SK-N-SH (cell line): ENCODE results near the gene PCDHGB6. TPM values are rescaled to one million over a fixed set of nuclear protein-coding genes. Genes with fewer than 3 reads are reported as not detected.

Experiments used
- CTCF ChIA-PET: fragments of 300-600, 350-600 bp; formaldehyde crosslinking; extraction: SDS; loops from one replicate; lab custom pipeline; 2021; lab: Yijun Ruan, JAX
- POLR2A ChIA-PET: fragments of 350-600 bp; sonication (Branson Sonifier 250); formaldehyde crosslinking; extraction: SDS; loops from one replicate; lab custom pipeline; 2020; ENCODE audit warnings: antibody characterized with exemption, inconsistent platforms; lab: Yijun Ruan, JAX
- DNase-seq: peaks from one replicate; pipeline ENCODE4 v3.0.0; 2012
- H2AFZ ChIP-seq: fragments of 200-600 bp; sonication (generic); 2 replicates; pipeline ENCODE4 v1.8.1; 2016; ENCODE audit warnings: antibody characterized with exemption, mild to moderate bottlenecking, low read depth
- H3F3A ChIP-seq: fragments of 200-600 bp; sonication (generic); replicated peaks from 2 replicates; pipeline ENCODE3; 2016; ENCODE audit warnings: antibody characterized with exemption, mild to moderate bottlenecking; ENCODE audit not compliant: insufficient read depth
- H3K27ac ChIP-seq, 2 experiments: fragments of 200-500 bp in 1 of 2; fragments of 200-600 bp in 1 of 2; sonication (Bioruptor generic) in 1 of 2; sonication (generic), shearing (Covaris generic) in 1 of 2; 2 replicates each; pipeline versions ENCODE4 v1.5.1 to v1.6.1; 2014 to 2016; ENCODE audit warnings: low read depth in 2 of 2, inconsistent platforms in 1 of 2, low read length in 1 of 2, mild to moderate bottlenecking in 1 of 2, mixed read lengths in 1 of 2
- H3K27me3 ChIP-seq: fragments of 200-600 bp; sonication (generic), shearing (Covaris generic); 2 replicates; pipeline ENCODE4 v1.6.1; 2016; ENCODE audit warnings: mixed run types; ENCODE audit not compliant: insufficient read depth
- H3K36me3 ChIP-seq, 2 experiments: fragments of 200-500 bp in 1 of 2; fragments of 200-600 bp in 1 of 2; sonication (Bioruptor generic) in 1 of 2; sonication (generic) in 1 of 2; replicated peaks in 1 of 2; 2 replicates each; pipeline versions ENCODE3 to v1.5.1; 2014 to 2016; ENCODE audit warnings: low read length in 1 of 2, mild to moderate bottlenecking in 1 of 2; ENCODE audit not compliant: insufficient read depth in 2 of 2, control insufficient read depth in 1 of 2
- H3K4me1 ChIP-seq, 2 experiments: fragments of 200-500 bp in 1 of 2; fragments of 200-600 bp in 1 of 2; sonication (Bioruptor generic) in 1 of 2; sonication (generic), shearing (Covaris generic) in 1 of 2; 2 replicates each; pipeline versions ENCODE4 v1.5.1 to v1.6.1; 2014 to 2016; ENCODE audit warnings: low read depth in 1 of 2, low read length in 1 of 2, mixed run types in 1 of 2; ENCODE audit not compliant: insufficient read depth in 2 of 2, control insufficient read depth in 1 of 2
- H3K4me2 ChIP-seq: fragments of 200-600 bp; sonication (generic), shearing (Covaris generic); 2 replicates; pipeline ENCODE4 v1.6.1; 2017; ENCODE audit warnings: mixed run types
- H3K4me3 ChIP-seq, 2 experiments: fragments of 200-500 bp in 1 of 2; fragments of 200-600 bp in 1 of 2; sonication (Bioruptor generic) in 1 of 2; sonication (generic), shearing (Covaris generic) in 1 of 2; 2 replicates each; pipeline versions ENCODE4 v1.5.1 to v1.8.1; 2014 to 2016; ENCODE audit warnings: low read depth in 2 of 2, inconsistent platforms in 1 of 2, low read length in 1 of 2, mild to moderate bottlenecking in 1 of 2, mixed read lengths in 1 of 2, moderate library complexity in 1 of 2
- H3K79me2 ChIP-seq: fragments of 200-600 bp; sonication (generic); 2 replicates; pipeline ENCODE4 v1.8.1; 2017; ENCODE audit warnings: mild to moderate bottlenecking; ENCODE audit not compliant: insufficient read depth
- H3K9ac ChIP-seq: fragments of 200-600 bp; sonication (generic); 2 replicates; pipeline ENCODE4 v1.6.1; 2017; ENCODE audit warnings: mixed run types
- H3K9me2 ChIP-seq: fragments of 200-600 bp; sonication (generic); 2 replicates; pipeline ENCODE4 v1.6.1; 2017; ENCODE audit warnings: mixed run types
- H3K9me3 ChIP-seq: fragments of 200-600 bp; sonication (generic); 2 replicates; pipeline ENCODE4 v1.6.1; 2017; ENCODE audit warnings: mixed run types, mild to moderate bottlenecking, moderate library complexity
- H4K20me1 ChIP-seq: fragments of 200-600 bp; sonication (generic); 2 replicates; pipeline ENCODE4 v1.6.1; 2017; ENCODE audit warnings: mild to moderate bottlenecking, mixed run types; ENCODE audit not compliant: insufficient read depth
- CHD2 ChIP-seq: fragments of 150-350 bp; IDR thresholded peaks from 2 replicates; pipeline ENCODE4 v1.6.1; 2018; ENCODE audit warnings: low read length; ENCODE audit not compliant: partially characterized antibody
- EP300 ChIP-seq, 2 experiments: IDR thresholded peaks; 2 replicates each; pipeline versions ENCODE4 v1.4.0 to v1.6.1; 2012; ENCODE audit warnings: borderline replicate concordance in 1 of 2, low read depth in 1 of 2, low read length in 1 of 2
- FOXM1 ChIP-seq: IDR thresholded peaks from 2 replicates; pipeline ENCODE4 v1.4.0; 2012; ENCODE audit warnings: low read depth, mild to moderate bottlenecking
- JUND ChIP-seq: IDR thresholded peaks from 2 replicates; pipeline ENCODE4 v1.4.0; 2012
- NFIC ChIP-seq: IDR thresholded peaks from 2 replicates; pipeline ENCODE4 v1.4.0; 2012; ENCODE audit warnings: borderline replicate concordance
- NRF1 ChIP-seq: IDR thresholded peaks from 2 replicates; pipeline ENCODE4 v1.6.1; 2012; ENCODE audit warnings: low read depth, mild to moderate bottlenecking, low read length
- SIN3A ChIP-seq: IDR thresholded peaks from 2 replicates; pipeline ENCODE4 v1.6.1; 2012; ENCODE audit warnings: low read depth, mild to moderate bottlenecking, low read length, moderate library complexity, borderline replicate concordance
- TAF1 ChIP-seq: IDR thresholded peaks from 2 replicates; pipeline ENCODE4 v1.6.1; 2012; ENCODE audit warnings: low read depth, mild to moderate bottlenecking, low read length, moderate library complexity, borderline replicate concordance
- WGBS: methylation state at CpG from one replicate; pipeline ENCODE4 v1.1.6; 2017; ENCODE audit warnings: low lambda C conversion rate; 5-methylcytosine and 5-hydroxymethylcytosine counted together
- polyA plus RNA-seq, 3 experiments: library from polyadenylated mRNA; depleted of rRNA; stranded (reverse); fragments of >200 nt; gene quantifications; 2 replicates each; pipeline ENCODE4 v1.2.3, GENCODE V29; 2012
- TF ChIP-seq, protein P1 (sequence below): IDR thresholded peaks from 2 replicates; pipeline ENCODE4 v1.4.0; 2012; ENCODE audit warnings: low read depth, borderline replicate concordance
- TF ChIP-seq, protein P2 (sequence below): IDR thresholded peaks from 2 replicates; pipeline ENCODE4 v1.6.1; 2012; ENCODE audit warnings: mild to moderate bottlenecking, low read depth, low read length, moderate library complexity
- TF ChIP-seq, protein P3 (sequence below): IDR thresholded peaks from 2 replicates; pipeline ENCODE4 v1.4.0; 2012; ENCODE audit warnings: low read depth, borderline replicate concordance

Gene PCDHGB6
- polyA plus RNA-seq, 1 of the 3 experiments (the other 2 are of a cell fraction): 0.18 TPM

DNA sequence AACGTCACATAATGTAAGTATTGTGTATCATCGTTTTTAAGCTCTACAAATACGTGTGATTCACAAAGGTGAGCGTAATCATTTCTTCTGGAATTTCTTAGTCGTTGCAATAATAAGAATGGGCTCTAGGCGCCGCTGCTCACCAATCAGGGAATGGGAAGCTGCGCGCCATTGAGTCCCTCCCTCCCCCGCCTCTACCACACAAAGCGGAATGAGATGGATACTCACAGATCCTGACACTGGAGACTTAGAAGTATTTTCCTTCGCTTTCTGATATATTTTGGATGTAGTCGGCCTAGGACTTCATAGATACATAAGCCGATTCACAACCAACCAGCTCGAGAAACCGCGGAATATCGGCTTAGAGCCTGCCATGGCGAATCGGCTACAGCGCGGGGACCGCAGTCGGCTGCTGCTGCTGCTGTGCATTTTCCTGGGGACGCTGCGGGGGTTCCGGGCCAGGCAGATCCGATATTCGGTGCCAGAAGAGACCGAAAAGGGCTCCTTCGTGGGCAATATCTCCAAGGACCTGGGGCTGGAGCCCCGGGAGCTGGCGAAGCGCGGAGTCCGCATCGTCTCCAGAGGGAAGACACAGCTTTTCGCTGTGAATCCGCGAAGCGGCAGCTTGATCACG lies 13.2 kb downstream of the PCDHGB6 start, which contains the start of gene PCDHGA11:
PCDHGA11 (plus strand) TSS at position 197 of the 634 bp plus-strand sequence; CDS start at position 374, 177 bp downstream.
- no peak for DNase-seq
- no peaks in the 10 kb centered on the region for H3K27me3 ChIP-seq
- H2AFZ ChIP-seq: no peak within 1 kb of the TSS
- peaks cover 22% of the 10 kb centered on the region for H3K9me3 ChIP-seq
- H3K4me2 ChIP-seq: no peak within 1 kb of the TSS
- peaks cover 4% of the 10 kb centered on the region for H3F3A ChIP-seq
- POLR2A ChIA-PET: no interaction called here
- H3K36me3 ChIP-seq: peaks cover 3 to 57% of the 10 kb centered on the region in 2 experiments
- H3K9ac ChIP-seq: no peak within 1 kb of the TSS
- H3K27ac ChIP-seq: no peak within 1 kb of the TSS
- TF ChIP-seq, protein P1, sequence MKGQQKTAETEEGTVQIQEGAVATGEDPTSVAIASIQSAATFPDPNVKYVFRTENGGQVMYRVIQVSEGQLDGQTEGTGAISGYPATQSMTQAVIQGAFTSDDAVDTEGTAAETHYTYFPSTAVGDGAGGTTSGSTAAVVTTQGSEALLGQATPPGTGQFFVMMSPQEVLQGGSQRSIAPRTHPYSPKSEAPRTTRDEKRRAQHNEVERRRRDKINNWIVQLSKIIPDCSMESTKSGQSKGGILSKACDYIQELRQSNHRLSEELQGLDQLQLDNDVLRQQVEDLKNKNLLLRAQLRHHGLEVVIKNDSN: no peak
- no peak for TF ChIP-seq FOXM1
- TF ChIP-seq, protein P2, sequence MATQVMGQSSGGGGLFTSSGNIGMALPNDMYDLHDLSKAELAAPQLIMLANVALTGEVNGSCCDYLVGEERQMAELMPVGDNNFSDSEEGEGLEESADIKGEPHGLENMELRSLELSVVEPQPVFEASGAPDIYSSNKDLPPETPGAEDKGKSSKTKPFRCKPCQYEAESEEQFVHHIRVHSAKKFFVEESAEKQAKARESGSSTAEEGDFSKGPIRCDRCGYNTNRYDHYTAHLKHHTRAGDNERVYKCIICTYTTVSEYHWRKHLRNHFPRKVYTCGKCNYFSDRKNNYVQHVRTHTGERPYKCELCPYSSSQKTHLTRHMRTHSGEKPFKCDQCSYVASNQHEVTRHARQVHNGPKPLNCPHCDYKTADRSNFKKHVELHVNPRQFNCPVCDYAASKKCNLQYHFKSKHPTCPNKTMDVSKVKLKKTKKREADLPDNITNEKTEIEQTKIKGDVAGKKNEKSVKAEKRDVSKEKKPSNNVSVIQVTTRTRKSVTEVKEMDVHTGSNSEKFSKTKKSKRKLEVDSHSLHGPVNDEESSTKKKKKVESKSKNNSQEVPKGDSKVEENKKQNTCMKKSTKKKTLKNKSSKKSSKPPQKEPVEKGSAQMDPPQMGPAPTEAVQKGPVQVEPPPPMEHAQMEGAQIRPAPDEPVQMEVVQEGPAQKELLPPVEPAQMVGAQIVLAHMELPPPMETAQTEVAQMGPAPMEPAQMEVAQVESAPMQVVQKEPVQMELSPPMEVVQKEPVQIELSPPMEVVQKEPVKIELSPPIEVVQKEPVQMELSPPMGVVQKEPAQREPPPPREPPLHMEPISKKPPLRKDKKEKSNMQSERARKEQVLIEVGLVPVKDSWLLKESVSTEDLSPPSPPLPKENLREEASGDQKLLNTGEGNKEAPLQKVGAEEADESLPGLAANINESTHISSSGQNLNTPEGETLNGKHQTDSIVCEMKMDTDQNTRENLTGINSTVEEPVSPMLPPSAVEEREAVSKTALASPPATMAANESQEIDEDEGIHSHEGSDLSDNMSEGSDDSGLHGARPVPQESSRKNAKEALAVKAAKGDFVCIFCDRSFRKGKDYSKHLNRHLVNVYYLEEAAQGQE: no peak
- no peak for TF ChIP-seq NFIC
- no peak for TF ChIP-seq TAF1
- TF ChIP-seq SIN3A: no peak
- no peak for TF ChIP-seq NRF1
- TF ChIP-seq JUND: no peak
- TF ChIP-seq, protein P3, sequence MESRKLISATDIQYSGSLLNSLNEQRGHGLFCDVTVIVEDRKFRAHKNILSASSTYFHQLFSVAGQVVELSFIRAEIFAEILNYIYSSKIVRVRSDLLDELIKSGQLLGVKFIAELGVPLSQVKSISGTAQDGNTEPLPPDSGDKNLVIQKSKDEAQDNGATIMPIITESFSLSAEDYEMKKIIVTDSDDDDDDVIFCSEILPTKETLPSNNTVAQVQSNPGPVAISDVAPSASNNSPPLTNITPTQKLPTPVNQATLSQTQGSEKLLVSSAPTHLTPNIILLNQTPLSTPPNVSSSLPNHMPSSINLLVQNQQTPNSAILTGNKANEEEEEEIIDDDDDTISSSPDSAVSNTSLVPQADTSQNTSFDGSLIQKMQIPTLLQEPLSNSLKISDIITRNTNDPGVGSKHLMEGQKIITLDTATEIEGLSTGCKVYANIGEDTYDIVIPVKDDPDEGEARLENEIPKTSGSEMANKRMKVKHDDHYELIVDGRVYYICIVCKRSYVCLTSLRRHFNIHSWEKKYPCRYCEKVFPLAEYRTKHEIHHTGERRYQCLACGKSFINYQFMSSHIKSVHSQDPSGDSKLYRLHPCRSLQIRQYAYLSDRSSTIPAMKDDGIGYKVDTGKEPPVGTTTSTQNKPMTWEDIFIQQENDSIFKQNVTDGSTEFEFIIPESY: no peak
- no peak for TF ChIP-seq EP300 (IDR thresholded peaks at IDR 0.05; ENCODE audit: borderline replicate concordance in 1 of 2, low read depth in 1 of 2, low read length in 1 of 2)
- no peak for TF ChIP-seq CHD2
- no peaks in the 10 kb centered on the region for H4K20me1 ChIP-seq
- CTCF ChIA-PET: interaction anchor here (0.9 to 2.7 kb wide), 6 partner anchors 17 to 197 kb away, joined by 3 to 10 read pairs (median 6); partner anchors contain the start of gene PCDHB14
- no peaks in the 10 kb centered on the region; a peak in 1 of 4 replicates for H3K4me1 ChIP-seq
- peak within 1 kb of the TSS in 1 of 2 experiments; percentile 22; a peak in 1 of 4 replicates for H3K4me3 ChIP-seq
- 93% methylated on average over 42 of the region's 42 CpGs for WGBS
- H3K79me2 ChIP-seq: peaks cover 23% of the 10 kb centered on the region
- H3K9me2 ChIP-seq: no peaks in the 10 kb centered on the region
